Central memory CD4-positive, alpha-beta T cell (primary cell): ENCODE measurements around the gene ASXL2.
"Not testable (repeated sequence)": the region's sequence is repeated elsewhere in the genome, so short reads cannot be mapped to it uniquely, and the experiment has no call there.

Source experiments
- DNase-seq: peaks from one replicate; pipeline ENCODE4 v3.0.0; 2022

Gene ASXL2

DNA sequence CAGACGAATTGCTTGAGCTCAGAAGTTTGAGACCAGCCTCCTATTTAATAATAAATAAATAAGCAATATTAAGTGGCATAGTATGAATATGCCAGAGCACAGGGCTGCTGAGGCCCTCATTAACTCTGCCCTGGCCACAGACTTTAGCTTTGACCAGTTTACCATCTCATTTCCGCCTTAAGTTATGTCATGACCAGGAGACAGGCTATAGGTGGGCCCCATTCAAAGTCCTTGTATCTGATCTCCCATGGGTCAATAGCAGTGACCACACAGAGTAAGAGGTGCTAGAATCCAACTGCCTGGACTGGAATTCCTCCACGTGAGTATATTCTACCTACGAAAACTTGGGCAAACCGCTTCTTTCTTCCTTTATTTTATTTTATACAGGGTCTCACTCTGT, 13.4 kb upstream of the ASXL2 start:
- no peak for DNase-seq

DNA sequence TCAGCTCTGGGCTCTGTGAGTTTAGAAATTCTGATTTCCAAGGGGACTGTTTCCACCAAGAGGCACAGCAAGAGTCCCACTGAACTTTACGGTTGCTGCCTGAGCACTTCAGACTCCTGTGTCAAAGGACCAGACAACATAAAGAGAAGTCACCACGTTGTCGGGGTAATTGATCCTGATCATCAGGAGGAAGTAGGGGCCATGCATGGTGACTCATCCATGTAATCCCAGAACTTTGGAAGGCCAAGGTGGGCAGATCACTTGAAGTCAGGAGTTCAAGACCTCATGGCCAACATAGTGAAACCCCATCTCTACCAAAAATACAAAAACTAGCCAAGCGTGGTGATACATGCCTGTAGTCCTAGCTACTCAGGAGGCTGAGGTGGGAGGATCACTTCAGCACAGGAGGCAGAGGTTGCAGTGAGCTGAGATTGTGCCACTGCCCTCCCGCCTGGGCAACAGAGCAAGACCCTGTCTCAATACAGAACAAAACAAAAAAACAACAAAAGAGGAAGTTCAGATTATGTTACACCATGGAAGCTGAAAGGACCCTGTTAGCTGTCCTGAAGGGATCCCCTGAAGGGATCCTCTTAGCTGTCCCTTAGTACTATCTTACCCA, 9.4 kb upstream of the ASXL2 start:
- DNase-seq = no peak

DNA sequence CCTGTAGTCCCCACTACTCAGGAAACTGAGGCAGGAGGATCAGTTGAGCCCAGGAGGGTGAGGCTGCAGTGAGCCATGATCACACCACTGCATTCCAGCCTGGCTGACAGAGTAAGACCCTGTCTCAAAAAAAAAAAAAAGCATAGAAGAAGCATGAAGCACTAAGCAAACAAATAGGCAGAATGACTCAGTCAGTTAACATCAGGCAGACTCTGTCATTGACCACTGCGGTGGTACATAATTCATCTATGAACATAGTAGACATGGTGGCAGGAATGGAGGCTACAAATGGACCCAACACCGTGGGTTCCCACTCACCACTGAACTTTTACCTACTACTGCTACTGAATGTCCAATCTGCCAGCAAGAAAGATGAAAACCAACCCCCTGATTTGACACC, 7.6 kb upstream of the ASXL2 start:
- DNase-seq = no peak

DNA sequence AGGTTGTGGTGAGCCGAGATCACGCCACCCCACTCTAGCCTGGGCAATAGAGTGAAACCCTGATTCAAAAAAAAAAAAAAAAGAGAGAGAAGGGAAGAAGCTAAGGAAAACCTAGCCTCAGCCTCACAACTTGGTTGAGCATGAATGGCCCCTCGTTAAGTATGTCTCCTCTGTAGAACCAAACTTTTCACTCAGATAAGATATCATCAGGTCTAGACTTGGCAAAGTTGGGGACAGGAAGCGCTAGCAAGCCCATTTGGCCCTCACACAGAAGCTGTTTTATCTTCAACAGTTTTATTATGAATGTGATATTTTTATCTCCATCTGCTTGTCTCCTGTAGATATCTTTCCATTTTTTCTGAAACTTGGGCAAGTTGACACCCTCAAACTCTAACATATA, 3.5 kb upstream of the ASXL2 start:
- no peak for DNase-seq

DNA sequence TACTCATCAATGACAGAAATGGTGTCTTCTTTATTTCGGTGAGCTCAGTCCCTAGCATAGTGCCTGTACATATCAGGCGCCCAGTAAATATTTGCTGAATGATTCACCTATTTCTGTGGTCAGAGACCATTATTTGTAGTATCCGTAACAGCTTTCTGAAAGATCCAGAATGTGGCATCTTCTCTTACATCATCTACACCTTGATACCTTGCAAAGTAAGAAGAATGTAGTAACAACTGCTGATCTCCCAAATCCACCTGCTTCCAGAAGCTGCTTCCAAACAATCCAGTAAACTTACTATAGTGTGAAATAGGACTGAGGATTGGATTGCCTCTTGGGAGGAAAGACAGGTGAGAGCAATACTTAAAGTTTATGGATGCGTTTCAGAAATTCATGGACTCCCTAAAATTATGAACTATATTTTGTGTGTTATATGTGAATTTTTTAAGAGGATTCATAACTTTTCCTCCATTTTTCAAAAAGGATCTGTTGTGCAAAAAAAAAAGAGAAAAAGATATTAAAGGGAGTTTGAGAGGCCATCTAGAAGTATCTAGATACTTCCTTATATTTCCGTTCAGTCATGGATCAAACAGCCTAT, 945 bp upstream of the ASXL2 start:
- no peak for DNase-seq

DNA sequence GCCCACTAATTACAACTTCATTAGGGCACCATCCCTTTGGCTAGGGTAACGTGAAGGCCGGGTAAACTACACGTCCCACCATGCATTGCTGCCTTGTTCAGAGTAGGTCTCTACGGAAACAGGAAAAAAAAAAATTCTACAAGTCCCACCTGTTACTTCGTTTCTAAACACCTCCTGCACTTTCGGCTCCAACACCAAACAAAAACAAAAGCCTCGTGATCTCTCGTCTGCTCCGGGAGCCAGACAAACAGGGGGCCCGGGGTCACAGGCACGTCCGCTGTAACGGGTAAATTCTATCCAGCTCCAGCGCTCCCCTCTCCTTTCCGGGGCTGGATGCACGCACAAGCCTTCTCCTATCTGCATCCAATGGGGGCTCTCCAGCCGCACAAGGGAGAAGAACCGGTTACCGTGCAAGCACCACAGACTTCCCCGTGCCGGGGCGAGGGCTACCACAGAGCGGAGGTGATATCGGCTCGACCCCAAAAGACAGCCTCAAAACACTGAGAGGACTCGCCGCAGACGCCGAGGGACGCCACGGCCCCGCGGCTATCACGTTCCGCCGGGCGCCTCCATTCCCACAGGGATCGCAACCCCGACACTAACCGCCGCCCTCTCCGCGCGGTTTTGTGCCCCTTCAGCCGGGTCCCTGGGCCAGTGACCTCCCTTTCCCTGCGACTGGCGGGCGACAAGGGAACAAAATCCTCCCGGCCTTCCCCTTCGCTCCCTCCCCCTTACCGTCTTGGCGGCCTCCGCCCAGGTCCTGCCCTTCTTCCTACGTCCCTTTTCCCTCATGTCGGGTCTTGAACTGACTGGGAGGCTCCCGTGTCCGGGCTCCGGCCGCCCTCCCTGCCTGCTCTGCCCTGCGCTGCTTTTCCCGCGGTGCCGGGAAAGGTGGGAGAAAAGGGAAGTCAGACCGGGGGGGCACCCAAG, 591 bp downstream of the ASXL2 start:
- peak; percentile 74 for DNase-seq

DNA sequence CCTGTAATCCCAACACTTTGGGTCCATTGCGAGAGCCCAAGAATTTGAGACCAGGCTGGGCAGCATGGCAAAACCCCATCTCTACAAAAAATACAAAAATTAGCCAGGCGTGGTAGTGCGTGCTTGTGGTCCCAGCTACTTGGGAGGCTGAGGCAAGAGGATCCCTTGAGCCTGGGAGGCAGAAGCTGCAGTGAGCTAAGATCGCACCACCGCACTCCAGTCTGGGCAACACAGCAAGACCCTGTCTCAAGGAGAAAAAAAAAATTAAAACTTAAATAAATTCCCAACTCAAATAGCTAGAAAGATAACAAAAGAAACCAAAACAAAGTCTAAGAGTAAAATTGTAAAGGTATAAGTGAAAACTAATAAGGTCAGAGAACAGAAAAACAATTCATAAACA, 6.2 kb downstream of the ASXL2 start:
- DNase-seq = no peak

DNA sequence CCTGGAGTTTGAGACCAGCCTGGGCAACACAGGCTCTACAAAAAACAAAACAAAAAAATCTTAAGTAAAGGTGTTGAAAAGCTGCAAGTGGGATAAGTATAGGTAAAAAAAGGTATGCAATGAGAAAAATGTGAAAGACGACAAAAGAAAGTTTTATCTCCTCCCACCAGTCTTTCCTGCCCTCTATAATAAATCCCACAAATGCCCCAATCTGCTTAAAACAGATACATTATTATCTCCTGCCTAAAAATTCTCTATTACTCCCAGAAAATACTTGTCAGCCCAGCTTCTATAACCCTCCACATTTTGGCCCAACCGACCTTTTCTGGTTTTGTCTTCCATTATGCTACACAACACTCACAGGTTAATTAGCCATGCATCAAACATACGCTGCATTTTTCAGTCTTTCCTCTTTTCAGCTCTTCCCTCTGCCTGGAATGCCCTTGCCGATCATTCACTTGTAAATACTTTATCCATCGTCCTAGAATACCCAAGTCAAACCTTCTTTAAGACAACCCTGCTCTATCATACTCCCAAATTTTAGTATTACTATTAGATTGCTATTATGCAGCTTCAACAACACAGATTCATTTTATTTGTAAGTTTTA, 10.8 kb downstream of the ASXL2 start:
- no peak for DNase-seq

DNA sequence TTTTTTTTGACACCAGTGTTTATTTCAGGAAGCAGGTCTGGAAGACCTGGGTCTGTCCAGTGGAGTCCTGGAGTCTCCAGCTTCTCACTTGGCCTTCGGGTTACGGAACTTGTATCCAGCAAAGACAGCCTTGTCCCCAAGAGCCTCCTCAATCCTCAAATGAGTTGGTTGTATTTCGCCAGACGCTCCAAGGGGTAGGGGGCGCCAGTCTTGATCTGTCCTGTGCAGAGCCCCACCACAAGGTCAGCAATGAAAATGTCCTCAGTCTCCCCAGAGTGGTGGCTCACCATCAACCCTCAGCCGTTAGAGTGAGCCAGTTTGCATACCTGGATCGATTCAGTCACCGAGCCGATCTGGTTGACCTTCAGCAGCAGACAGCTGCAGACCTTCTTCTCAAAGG, 21.9 kb downstream of the ASXL2 start:
- no peak for DNase-seq

DNA sequence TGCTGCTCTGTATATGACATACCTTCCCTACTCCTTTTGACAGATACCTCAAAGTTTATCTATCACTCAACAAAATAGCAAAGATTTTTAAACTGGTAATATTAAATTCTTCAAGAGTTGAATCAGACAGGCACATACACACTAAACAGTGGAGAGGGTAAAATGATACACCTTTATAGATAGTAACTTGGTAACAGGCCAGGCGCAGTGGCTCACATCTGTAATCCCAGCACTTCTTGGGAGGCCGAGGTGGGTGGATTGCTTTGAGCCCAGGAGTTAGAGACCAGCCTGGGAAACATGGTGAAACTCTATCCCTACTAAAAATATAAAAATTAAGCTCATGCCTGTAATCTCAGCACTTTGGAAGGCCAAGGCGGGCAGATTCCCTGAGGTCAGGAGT, 23.2 kb downstream of the ASXL2 start:
- no peak for DNase-seq

DNA sequence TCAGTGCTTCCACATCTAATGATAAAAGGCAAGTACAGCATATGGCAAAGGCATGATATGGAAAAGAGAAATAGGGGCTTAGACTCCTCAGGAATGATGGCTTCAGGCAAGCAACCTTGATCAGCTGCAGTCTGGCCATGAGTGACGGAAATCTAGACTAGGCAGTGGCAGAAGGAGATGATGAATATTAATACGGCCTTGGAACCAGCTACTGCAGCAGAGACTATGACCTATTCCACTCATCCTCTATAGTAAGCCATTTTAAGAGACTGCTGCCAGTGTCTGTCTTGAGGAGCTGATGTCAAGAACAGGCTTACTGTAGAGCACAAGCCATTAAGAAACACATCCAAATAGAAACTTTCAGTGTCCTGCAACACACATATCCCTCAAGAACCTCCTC, 23.7 kb downstream of the ASXL2 start:
- no peak for DNase-seq

DNA sequence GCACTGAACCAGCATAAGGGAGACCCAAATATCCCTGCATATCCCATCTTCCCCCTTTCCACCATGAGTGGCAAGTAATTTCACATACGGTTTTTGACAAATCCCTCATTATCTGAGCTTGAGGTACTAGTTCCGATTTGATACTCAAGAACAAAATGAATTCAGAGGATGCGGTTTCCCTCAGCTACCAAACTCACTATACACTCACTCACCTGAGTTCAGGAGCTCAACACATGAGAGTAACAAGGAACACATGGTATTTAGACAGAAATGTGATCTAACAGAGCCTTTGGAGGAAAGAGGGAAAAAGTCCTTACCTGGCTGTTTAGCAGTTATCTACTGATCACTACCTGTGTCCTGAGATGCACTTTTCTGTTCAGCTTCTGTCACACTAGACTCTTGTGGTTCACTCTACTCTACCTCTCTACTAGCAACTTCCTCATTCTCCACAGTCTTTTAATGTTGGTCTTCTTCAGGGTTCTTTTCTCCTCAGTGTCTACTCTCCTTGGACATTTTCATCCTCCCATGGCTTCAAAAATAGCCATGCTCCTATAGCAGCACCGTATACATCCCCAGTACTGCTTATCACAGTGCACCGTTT, 25.1 kb downstream of the ASXL2 start:
- no peak for DNase-seq

DNA sequence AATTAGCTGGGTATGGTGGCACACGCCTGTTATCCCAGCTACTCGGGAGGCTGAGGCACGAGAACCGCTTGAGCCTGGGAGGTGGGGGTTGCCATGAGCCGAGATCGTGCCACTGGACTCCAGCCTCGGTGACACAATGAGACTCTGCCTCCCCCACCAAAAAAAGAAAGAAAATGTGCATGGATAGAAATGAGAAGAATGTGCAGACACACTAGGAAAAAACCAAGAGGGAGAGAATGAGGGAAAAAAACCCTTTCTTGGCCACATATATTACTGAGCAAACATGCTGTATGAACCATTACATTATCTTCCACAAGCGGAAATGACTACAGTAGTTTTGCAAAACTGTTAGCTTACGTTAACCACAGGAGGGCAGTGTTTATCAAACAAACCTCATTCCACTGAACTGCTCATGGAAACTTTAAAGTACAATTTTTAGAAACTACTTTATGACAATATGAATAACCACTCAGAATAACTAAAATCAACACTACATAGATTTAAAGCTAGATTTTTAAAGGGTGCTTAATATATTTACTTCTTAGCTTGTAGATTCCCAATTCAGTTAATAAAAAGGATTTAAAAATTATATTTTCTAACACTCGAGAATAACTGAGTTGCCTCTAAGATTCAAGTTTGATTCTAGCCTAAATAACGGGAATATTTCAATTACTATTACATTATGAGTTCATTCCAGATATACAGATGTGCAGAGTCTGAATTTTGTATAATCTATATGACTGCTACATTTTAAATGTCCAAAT, 26.4 kb downstream of the ASXL2 start:
- peak; percentile 69 for DNase-seq

DNA sequence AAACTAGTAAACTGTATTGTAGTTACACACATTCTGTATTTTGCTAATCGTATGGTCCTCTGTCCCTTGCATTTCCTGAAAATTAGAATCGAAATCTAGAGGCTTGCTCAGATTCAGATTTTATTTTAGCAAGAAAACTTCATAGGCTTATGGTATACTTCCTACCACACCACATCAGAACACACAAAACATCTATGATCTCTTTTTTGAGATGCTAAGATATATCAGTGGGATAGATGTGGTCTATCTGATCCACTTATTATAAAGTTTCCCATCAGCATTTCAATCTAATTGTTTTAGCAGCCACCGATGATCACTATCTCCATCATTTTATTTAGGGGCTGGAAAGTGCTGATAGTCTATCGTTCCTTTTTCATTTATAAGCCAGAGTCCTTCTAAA, 27.9 kb downstream of the ASXL2 start:
- DNase-seq = peak; percentile 8

DNA sequence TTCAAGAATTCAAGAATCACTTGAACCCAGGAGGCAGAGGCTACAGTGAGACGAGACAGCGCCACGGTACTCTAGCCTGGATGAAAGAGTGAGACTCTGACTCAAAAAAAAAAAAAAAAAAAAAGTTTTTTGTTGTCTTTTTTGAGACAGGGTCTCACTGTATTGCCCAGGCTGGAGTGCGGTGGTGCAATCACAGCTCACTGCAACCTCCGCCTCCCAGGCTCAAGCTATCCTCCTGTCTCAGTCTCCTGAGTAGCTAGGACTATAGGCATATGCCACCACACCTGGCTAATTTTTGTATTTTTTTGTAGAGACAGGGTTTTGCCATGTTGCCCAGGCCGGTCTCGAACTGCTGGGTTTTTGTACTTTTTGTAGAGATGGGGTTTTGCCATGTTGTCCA, 28.9 kb downstream of the ASXL2 start:
- not testable (repeated sequence) for DNase-seq

DNA sequence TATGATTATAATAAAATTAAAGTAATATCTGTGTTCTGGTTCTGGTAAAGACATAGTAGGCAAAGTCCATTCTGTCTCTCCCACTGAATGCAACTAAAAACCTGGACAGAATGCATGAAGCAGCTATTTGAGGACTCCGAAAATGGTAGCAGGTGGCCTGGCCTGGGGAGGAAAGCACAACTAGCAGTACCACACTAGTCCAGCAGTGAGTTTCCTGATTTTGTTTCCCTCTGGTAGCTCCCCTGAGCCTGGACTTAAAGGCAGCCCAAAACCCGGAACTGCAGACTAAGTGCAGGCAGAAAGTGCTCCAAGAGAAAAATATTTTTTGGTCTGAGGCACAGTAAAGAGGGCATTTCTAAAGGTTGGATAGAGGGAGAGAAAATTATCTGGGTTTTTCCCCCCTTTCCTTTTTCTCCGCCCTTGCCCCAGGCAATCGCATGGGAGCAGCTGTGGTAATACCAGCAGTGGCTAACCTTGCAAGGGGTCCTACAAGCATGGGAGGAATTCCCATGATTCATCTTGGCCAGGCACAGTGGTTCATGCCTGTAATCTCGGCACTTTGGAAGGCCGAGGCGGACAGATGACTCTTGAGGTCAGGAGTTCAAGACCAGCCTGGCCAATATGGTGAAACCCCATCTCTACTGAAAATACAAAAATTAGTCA, 32.3 kb downstream of the ASXL2 start:
- DNase-seq = no peak

DNA sequence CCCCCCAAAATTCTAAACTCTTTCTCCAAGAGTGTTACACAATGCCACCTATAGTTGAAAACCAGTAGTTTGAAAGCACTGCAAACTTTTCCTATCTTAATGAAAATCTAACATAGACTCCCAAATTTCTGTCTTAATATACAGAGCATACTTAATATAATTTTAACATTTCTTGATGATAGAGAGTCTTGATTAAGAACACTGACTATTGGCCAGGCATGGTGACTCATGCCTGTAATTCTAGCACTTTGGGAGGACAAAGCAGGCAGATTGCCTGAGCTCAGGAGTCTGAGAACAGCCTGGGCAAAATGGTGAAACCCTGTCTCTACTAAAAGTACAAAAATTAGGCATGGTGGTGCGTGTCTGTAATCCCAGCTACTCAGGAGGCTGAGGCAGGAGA, 34.2 kb downstream of the ASXL2 start:
- DNase-seq = no peak

DNA sequence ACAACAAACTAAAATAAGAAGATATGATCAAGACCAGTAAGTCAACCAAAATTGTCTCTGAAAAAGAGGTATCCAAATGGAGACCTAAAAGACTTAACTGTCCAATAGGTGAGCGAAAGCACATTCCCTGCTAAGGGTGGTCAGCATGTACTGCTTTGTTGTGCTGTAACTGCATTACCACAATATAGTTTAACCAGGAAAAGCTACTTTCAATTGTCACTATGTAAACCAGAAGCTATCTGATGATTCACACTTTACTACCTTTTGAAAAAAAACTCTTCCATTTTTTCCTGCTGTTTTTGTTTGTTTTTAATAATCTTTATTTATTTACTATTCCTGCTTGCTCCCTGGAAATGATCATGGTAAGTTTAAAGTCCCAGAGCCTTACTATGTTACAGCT, 36.1 kb downstream of the ASXL2 start:
- DNase-seq = no peak

DNA sequence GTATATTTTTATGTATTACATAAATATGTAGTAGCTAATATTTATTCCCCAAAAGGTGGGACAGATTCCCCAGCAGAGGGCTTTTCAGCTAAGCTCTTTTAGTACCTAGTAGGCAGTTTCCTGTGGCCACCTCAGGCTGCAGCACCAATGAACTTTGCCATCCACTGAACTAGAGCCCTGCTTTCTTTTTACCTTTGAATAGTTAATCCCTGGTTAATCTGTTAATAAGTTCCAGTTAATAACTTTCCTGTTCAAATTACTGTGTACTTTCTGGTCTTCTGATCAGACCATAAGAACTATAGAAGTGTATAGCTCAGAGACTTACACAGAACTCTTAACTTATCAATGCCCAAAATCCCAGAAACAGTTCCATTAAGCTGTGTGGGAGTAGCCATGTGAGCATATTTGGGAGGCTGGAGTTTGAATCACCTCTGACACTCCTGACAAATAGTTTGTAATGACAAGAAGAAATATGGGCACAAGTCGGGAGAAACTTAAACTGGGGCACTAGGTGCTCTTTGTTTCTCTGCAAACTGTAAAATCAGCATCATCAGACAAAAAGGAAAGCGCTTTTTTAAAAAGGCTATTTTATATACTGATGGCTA, 40.0 kb downstream of the ASXL2 start:
- DNase-seq = no peak

DNA sequence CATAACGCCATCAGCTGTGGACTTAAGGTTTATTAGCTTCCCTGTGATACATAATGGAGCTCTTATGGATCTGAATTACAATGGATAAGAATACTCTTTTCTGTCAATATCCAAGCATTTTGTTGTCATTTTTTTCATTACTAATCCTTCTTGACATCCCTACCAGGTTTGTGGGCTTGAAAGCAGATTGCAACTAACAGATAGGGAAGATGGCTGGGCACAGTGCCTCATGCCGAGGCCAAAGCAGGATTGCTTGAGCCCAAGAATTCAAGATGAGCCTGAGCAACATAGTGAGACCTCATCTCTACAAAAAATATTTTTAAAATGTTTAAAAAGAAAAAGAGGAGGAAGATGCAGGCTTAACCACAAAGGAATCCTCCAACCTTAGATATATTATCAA, 42.4 kb downstream of the ASXL2 start:
- no peak for DNase-seq

DNA sequence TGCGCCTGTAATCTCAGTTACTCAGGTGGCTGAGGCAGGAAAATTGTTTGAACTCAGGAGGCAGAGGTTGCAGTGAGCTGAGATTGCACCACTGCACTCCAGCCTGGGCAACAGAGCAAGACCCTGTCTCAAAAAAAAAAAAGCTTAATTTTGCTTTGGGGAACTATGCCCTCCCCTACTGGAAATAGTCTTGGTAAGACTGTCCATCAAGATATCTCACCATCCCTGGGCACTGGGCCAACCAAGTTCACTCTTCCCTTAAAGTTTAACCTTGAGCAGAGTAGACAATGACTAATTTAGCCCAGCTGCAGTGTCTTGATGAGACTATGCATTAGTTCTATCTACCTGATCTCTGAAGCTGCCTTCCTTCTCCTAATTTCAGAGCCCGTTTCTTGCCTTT, 44.7 kb downstream of the ASXL2 start:
- no peak for DNase-seq
